Measurements from ENCODE around the gene PSMB3.

Gene PSMB3

DNA sequence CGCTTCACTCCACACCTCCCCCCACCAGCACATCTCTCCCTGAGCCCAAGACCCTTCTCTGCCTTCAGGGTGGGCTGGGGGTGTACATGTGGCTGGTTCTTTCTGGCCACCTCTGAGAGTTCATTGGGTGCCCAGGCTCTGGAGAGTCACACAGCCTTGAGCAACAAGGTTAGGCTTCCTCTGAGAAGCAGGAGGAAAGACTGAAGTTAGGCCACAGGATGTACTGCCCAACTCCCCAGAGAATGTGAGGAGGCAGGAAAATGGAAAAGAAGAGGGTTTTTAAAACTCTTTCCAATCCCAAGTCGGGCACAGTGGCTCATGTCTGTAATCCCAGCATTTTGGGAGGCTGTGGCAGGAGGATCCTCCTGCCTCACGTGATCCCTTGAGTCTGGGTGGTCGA lies 11.7 kb upstream of the PSMB3 start (continued):
- TF ChIP-seq, protein P1, sequence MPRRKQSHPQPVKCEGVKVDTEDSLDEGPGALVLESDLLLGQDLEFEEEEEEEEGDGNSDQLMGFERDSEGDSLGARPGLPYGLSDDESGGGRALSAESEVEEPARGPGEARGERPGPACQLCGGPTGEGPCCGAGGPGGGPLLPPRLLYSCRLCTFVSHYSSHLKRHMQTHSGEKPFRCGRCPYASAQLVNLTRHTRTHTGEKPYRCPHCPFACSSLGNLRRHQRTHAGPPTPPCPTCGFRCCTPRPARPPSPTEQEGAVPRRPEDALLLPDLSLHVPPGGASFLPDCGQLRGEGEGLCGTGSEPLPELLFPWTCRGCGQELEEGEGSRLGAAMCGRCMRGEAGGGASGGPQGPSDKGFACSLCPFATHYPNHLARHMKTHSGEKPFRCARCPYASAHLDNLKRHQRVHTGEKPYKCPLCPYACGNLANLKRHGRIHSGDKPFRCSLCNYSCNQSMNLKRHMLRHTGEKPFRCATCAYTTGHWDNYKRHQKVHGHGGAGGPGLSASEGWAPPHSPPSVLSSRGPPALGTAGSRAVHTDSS (tag by site-specific recombination; IDR thresholded peaks at IDR 0.05) = no peak
- no peak for TF ChIP-seq ZNF341 (tag by site-specific recombination; IDR thresholded peaks at IDR 0.05; ENCODE audit: low read depth)

DNA sequence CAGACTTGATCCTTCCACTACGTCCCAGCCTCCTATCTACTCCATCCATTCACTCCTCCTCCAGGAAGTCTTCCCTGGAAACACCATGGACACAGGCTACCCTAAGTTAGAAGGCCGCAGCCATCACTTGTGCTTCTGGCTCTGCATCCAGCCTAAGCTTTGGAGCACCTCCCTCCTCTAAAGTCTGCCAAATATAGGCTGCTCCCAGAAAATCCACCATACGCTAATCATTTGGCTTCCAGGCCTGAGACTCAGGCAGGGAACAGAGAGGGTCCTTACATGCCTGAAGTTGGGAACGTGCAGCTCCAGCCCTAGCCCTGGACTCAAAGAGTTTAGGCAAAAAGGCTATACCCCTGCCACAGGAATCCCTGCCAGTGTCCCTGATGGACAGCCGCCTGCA lies 11.1 kb upstream of the PSMB3 start:
- POLR2A ChIA-PET = interaction anchor here (1.2 kb wide), 1 partner anchor 10 kb away, joined by 4 read pairs; no protein-coding TSS in a partner anchor
- Histone ChIP-seq H3K27ac (ENCODE audit: extremely low read depth, low read depth, low read length) (no peak overlapping the region), H3K4me1 (ENCODE audit: control insufficient read depth, insufficient read depth, low read length) (peaks cover 31% of the 10 kb centered on the region), H3K9me3 (ENCODE audit: control insufficient read depth, insufficient read depth, low read depth, low read length) (no peaks in the 10 kb centered on the region), H3K36me3 (ENCODE audit: control insufficient read depth in 2 of 2, insufficient read depth in 1 of 2, low read length in 2 of 2) (peaks cover 13 to 37% of the 10 kb centered on the region in 2 experiments; a peak in 2 of 3 replicates), H3K4me3 (ENCODE audit: low read depth, low read length) (no peak overlapping the region)
- no peak for TF ChIP-seq KLF7 (tag by site-specific recombination; IDR thresholded peaks at IDR 0.05; ENCODE audit: borderline replicate concordance)
- TF ChIP-seq ZNF341 (tag by site-specific recombination; IDR thresholded peaks at IDR 0.05; ENCODE audit: low read depth) = peak; percentile 34
- CTCF ChIA-PET = no interaction called here

DNA sequence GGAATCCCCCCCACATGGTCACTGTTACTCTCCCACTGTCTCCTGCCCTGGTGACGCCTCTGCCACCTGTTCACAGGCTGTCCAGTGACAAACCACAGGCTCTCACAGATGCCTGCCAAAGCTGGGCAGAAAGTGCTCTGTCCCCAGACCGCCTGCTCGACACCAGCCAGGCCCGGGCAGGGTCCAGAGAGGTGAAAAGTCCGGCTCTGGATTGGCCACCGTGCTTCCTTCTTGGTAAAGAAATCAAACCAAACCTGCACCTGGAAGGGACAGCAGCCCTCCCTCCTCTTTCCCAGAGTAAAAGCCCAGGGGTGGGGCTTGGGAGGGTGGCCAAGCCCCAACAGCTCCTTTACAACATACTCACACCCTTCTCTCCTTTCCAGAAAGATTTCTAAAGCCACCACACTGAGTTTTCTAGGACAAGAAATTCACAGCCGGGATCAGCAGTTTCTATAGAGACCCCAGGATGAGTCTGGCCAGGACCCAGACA lies 10.6 kb upstream of the PSMB3 start:
- H3K36me3 ChIP-seq (ENCODE audit: control insufficient read depth in 2 of 2, insufficient read depth in 1 of 2, low read length in 2 of 2) = peaks cover 8 to 34% of the 10 kb centered on the region in 2 experiments; a peak in 2 of 3 replicates
- H3K4me1 ChIP-seq (ENCODE audit: control insufficient read depth, insufficient read depth, low read length) = peaks cover 36% of the 10 kb centered on the region
- TF ChIP-seq KLF1 (tag by site-specific recombination; IDR thresholded peaks at IDR 0.05) = peak; percentile 29; the same call in 1 of the 2 replicates
- no peak for TF ChIP-seq ZNF169 (tag by site-specific recombination; IDR thresholded peaks at IDR 0.05)
- peak; percentile 49; the same call in 1 of the 2 replicates for TF ChIP-seq SCRT2 (tag by site-specific recombination; IDR thresholded peaks at IDR 0.05)
- peak overlapping the region; percentile 19; the same call in 1 of the 2 replicates for H3K27ac ChIP-seq (ENCODE audit: extremely low read depth, low read depth, low read length)
- ChIA-PET POLR2A (interaction anchor here (1.2 kb wide), 1 partner anchor 11 kb away, joined by 4 read pairs; no protein-coding TSS in a partner anchor), CTCF (no interaction called here)
- H3K9me3 ChIP-seq (ENCODE audit: control insufficient read depth, insufficient read depth, low read depth, low read length) = no peaks in the 10 kb centered on the region
- no peak overlapping the region for H3K4me3 ChIP-seq (ENCODE audit: low read depth, low read length)

DNA sequence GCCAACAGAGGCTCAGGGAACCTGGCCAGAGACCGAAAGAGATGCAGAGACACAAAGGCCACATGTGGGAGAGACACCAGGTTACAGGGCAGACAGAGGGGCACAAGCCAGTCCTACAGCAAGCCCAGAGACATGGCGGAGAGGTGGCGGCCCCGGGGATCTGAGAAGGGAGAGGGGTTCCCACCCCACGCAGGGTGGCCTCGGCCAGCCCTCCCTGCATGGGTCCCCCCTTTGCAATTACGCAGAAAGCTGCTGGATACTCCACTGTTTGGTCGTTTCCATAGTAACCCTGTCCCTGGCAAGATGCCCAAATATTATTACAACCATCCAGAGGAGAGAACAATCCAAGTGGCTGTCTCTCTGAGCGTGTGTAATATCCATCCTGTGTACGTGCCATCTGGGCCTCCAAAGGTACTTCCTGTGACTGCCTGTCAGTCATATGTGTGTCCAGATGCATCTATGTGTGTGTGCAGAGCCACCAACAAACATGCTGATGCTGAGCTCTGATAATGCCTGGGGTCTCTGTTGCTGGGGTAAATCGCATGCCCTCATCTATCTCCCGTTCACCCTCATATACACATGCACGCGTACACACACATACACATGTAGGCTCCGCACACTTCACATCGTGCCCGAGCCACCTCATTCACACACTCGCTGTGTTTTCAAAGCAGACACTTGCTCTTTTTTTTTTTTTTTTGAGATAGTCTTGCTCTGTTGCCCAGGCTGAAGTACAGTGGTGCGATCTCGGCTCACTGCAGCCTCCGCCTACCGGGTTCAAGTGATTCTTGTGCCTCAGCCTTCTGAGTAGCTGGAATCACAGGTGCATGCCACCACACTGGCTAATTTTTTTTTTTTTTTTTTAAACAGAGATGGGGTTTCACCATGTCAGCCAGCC lies 9.9 kb upstream of the PSMB3 start:
- Histone ChIP-seq H3K4me3 (ENCODE audit: low read depth, low read length) (no peak overlapping the region), H3K4me1 (ENCODE audit: control insufficient read depth, insufficient read depth, low read length) (peaks cover 36% of the 10 kb centered on the region), H3K27ac (ENCODE audit: extremely low read depth, low read depth, low read length) (0 out of 2 replicates have a peak overlapping the region, but pooled peaks have one; percentile 19), H3K36me3 (ENCODE audit: control insufficient read depth in 2 of 2, insufficient read depth in 1 of 2, low read length in 2 of 2) (peaks cover 1 to 28% of the 10 kb centered on the region in 2 experiments; a peak in 2 of 3 replicates), H3K9me3 (ENCODE audit: control insufficient read depth, insufficient read depth, low read depth, low read length) (no peaks in the 10 kb centered on the region)
- ChIA-PET POLR2A (interaction anchor here (1.0 to 1.3 kb wide), 3 partner anchors 11 to 56 kb away, joined by 4 to 8 read pairs (median 4); no protein-coding TSS in a partner anchor), CTCF (interaction anchor here (4.6 kb wide), 1 partner anchor 8 kb away, joined by 47 read pairs; no protein-coding TSS in a partner anchor)
- TF ChIP-seq, protein P2, sequence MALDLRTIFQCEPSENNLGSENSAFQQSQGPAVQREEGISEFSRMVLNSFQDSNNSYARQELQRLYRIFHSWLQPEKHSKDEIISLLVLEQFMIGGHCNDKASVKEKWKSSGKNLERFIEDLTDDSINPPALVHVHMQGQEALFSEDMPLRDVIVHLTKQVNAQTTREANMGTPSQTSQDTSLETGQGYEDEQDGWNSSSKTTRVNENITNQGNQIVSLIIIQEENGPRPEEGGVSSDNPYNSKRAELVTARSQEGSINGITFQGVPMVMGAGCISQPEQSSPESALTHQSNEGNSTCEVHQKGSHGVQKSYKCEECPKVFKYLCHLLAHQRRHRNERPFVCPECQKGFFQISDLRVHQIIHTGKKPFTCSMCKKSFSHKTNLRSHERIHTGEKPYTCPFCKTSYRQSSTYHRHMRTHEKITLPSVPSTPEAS (tag by site-specific recombination; IDR thresholded peaks at IDR 0.05) = 0 out of 2 replicates have a peak, but pooled peaks have one; percentile 17
- TF ChIP-seq, protein P1 (tag by site-specific recombination; IDR thresholded peaks at IDR 0.05) = no peak
- TF ChIP-seq ZNF335 (tag by site-specific recombination; conservative IDR thresholded peaks at IDR 0.05) = 0 out of 2 replicates have a peak, but pooled peaks have one; percentile 11
- TF ChIP-seq ZIC2 (tag by site-specific recombination; IDR thresholded peaks at IDR 0.05) = peak; percentile 77
- TF ChIP-seq, protein P3, sequence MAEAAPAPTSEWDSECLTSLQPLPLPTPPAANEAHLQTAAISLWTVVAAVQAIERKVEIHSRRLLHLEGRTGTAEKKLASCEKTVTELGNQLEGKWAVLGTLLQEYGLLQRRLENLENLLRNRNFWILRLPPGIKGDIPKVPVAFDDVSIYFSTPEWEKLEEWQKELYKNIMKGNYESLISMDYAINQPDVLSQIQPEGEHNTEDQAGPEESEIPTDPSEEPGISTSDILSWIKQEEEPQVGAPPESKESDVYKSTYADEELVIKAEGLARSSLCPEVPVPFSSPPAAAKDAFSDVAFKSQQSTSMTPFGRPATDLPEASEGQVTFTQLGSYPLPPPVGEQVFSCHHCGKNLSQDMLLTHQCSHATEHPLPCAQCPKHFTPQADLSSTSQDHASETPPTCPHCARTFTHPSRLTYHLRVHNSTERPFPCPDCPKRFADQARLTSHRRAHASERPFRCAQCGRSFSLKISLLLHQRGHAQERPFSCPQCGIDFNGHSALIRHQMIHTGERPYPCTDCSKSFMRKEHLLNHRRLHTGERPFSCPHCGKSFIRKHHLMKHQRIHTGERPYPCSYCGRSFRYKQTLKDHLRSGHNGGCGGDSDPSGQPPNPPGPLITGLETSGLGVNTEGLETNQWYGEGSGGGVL (tag by site-specific recombination; IDR thresholded peaks at IDR 0.05) = 0 out of 2 replicates have a peak, but pooled peaks have one; percentile 13
- TF ChIP-seq SP2 (tag by site-specific recombination; IDR thresholded peaks at IDR 0.05) = peak; percentile 13; the same call in 1 of the 2 replicates
- no peak for TF ChIP-seq ZNF19 (tag by site-specific recombination; IDR thresholded peaks at IDR 0.05; ENCODE audit: low read depth)
- TF ChIP-seq GLIS2 (tag by site-specific recombination; IDR thresholded peaks at IDR 0.05) = peak; percentile 57; the same call in 1 of the 2 replicates
- TF ChIP-seq, protein P4, sequence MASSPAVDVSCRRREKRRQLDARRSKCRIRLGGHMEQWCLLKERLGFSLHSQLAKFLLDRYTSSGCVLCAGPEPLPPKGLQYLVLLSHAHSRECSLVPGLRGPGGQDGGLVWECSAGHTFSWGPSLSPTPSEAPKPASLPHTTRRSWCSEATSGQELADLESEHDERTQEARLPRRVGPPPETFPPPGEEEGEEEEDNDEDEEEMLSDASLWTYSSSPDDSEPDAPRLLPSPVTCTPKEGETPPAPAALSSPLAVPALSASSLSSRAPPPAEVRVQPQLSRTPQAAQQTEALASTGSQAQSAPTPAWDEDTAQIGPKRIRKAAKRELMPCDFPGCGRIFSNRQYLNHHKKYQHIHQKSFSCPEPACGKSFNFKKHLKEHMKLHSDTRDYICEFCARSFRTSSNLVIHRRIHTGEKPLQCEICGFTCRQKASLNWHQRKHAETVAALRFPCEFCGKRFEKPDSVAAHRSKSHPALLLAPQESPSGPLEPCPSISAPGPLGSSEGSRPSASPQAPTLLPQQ (tag by site-specific recombination; IDR thresholded peaks at IDR 0.05) = no peak
- 0 out of 2 replicates have a peak, but pooled peaks have one; percentile 16 for TF ChIP-seq ZBTB8A (tag by site-specific recombination; IDR thresholded peaks at IDR 0.05)
- TF ChIP-seq ZNF530 (tag by site-specific recombination; IDR thresholded peaks at IDR 0.05; ENCODE audit: low read depth) = no peak

Measured in HEK293 (cell line).